NCI-H128 (cell line): ENCODE measurements around the gene ASIC1.
"Not testable (repeated sequence)": the region's sequence is repeated elsewhere in the genome, so short reads cannot be mapped to it uniquely, and the experiment has no call there.

Experiments
- DNase-seq: peaks from one replicate; lab custom pipeline; 2025; ENCODE audit not compliant: unreplicated experiment; lab: John Stamatoyannopoulos, UW

ASIC1 gene

GRCh38 chr12:50083301-50083700 lies 25.9 kb downstream of the ASIC1 start:
- no peak for DNase-seq

GRCh38 chr12:50084409-50084774 lies 27.0 kb downstream of the ASIC1 start:
- not testable (repeated sequence) for DNase-seq

GRCh38 chr12:50084775-50085614 lies 27.6 kb downstream of the ASIC1 start, which contains the start of gene SMARCD1:
TSS of gene SMARCD1 (plus strand) at chr12:50085342. CDS start at chr12:50085370, 28 bp downstream.
- DNase-seq: peak; percentile 89

GRCh38 chr12:50085615-50086072 lies 28.2 kb downstream of the ASIC1 start:
- no peak for DNase-seq

GRCh38 chr12:50086148-50086547 lies 28.8 kb downstream of the ASIC1 start:
- DNase-seq: no peak

GRCh38 chr12:50087151-50087550 lies 29.8 kb downstream of the ASIC1 start:
- DNase-seq: no peak

GRCh38 chr12:50087995-50088394 lies 30.6 kb downstream of the ASIC1 start:
- DNase-seq: no peak

GRCh38 chr12:50088577-50089335 lies 31.4 kb downstream of the ASIC1 start:
- DNase-seq: peak; percentile 44

- no peak for DNase-seq
Observed at GRCh38 chr12:50089730-50090129, 32.3 kb downstream of the ASIC1 start.

- no peak for DNase-seq
Observed at GRCh38 chr12:50090391-50090790, 33.0 kb downstream of the ASIC1 start.

GRCh38 chr12:50097952-50098351 lies 40.6 kb downstream of the ASIC1 start:
- no peak for DNase-seq

- DNase-seq: no peak
Observed at GRCh38 chr12:50099302-50100008, 42.1 kb downstream of the ASIC1 start.

- DNase-seq: no peak
Observed at GRCh38 chr12:50100561-50100960, 43.2 kb downstream of the ASIC1 start.

- DNase-seq: no peak
Observed at GRCh38 chr12:50101663-50102062, 44.3 kb downstream of the ASIC1 start.

- DNase-seq: no peak
Observed at GRCh38 chr12:50102131-50102531, 44.7 kb downstream of the ASIC1 start.

- DNase-seq: no peak
Observed at GRCh38 chr12:50102646-50103309, 45.4 kb downstream of the ASIC1 start.

GRCh38 chr12:50103351-50103750 lies 46.0 kb downstream of the ASIC1 start:
- DNase-seq: no peak

- DNase-seq: peak; percentile 77
Observed at GRCh38 chr12:50103767-50104321, 46.4 kb downstream of the ASIC1 start, which contains the start of gene GPD1. TSS of gene GPD1 (plus strand) at chr12:50104008. CDS start at chr12:50104051, 43 bp downstream.

- no peak for DNase-seq
Observed at GRCh38 chr12:50104417-50105366, 47.3 kb downstream of the ASIC1 start.
